Heart left ventricle (tissue), 16 donors: Measurements from ENCODE around the gene SLC39A11. TPM values are rescaled to one million over a fixed set of nuclear protein-coding genes. Genes with fewer than 3 reads are reported as not detected.

Experiments
- ATAC-seq, 4 donors: fragments of 200-7000 bp; cut with Tn5 transposase; one replicate each; pipeline ENCODE4 v1.9.1; 2020 to 2022; ENCODE audit warnings: moderate library complexity in 4 of 4, mild to moderate bottlenecking in 3 of 4, moderate number of reproducible peaks in 1 of 4
- DNase-seq, 5 donors: peaks; one replicate each; pipeline ENCODE4 v3.0.0-alpha.2; 2020
- H3K27ac ChIP-seq, 12 donors: fragments of 200-600 bp; sonication (generic) in 4 of 12; one replicate each; pipeline versions ENCODE4 v1.5.0 to v1.8.0; 2016 to 2022; ENCODE audit warnings: mild to moderate bottlenecking in 2 of 12
- H3K27me3 ChIP-seq, 9 donors: fragments of 200-600 bp; sonication (generic) in 2 of 9; one replicate each; pipeline versions ENCODE4 v1.5.1 to v1.8.0; 2016 to 2022; ENCODE audit warnings: mild to moderate bottlenecking in 3 of 9
- H3K36me3 ChIP-seq, 9 donors: fragments of 200-600 bp; sonication (generic) in 2 of 9; one replicate each; pipeline versions ENCODE4 v1.5.0 to v1.8.0; 2018 to 2022; ENCODE audit warnings: mild to moderate bottlenecking in 2 of 9
- H3K4me1 ChIP-seq, 12 donors: fragments of 200-600 bp; sonication (generic) in 4 of 12; one replicate each; pipeline versions ENCODE4 v1.5.0 to v1.8.0; 2016 to 2022; ENCODE audit warnings: mild to moderate bottlenecking in 3 of 12
- H3K4me3 ChIP-seq, 12 donors: fragments of 200-600 bp; sonication (generic) in 4 of 12; one replicate each; pipeline versions ENCODE4 v1.5.0 to v1.8.0; 2017 to 2022; ENCODE audit warnings: mild to moderate bottlenecking in 9 of 12, moderate library complexity in 4 of 12
- H3K9me3 ChIP-seq, 12 donors: fragments of 200-600 bp; sonication (generic) in 4 of 12; one replicate each; pipeline versions ENCODE4 v1.5.0 to v1.8.0; 2016 to 2022; ENCODE audit warnings: mild to moderate bottlenecking in 1 of 12
- CTCF ChIP-seq, 12 donors: fragments of 200-600 bp; sonication (generic) in 4 of 12; IDR thresholded peaks; one replicate each; pipeline versions ENCODE4 v1.5.0 to v1.8.0; 2018 to 2022; ENCODE audit warnings: antibody characterized with exemption in 12 of 12, mild to moderate bottlenecking in 5 of 12
- POLR2A ChIP-seq, 2 donors: fragments of 450-650 bp; IDR thresholded peaks; one replicate each; pipeline ENCODE4 v1.6.1; 2017; ENCODE audit warnings: antibody characterized with exemption in 2 of 2, mild to moderate bottlenecking in 2 of 2, moderate library complexity in 2 of 2
- WGBS, 4 donors: extraction: QIAGEN DNeasy Blood & Tissue Kit in 2 of 4; methylation state at CpG; one replicate each; pipeline versions ENCODE4 v1.1.5 to v1.1.7; 2013 to 2018; 5-methylcytosine and 5-hydroxymethylcytosine counted together
- intact Hi-C, 10 donors: fragments of 100-400 bp; cut with DNase I; formaldehyde crosslinking; loops; one replicate each; pipeline versions ENCODE4 v1.11.1 to v1.14.2; 2022
- polyA plus RNA-seq, 2 donors: library from polyadenylated mRNA; stranded (reverse); fragments of 200-250 nt; gene quantifications; one replicate each; pipeline ENCODE4 v1.2.3, GENCODE V29; 2013
- total RNA-seq, 9 donors: library from RNA; depleted of rRNA in 2 of 9; stranded (reverse); fragments of >200 nt in 2 of 9; fragmentation: NEBNext Ultra II Directional in 3 of 9; extraction: Animal tissue kit (Norgen Biotek cat#: 25700) in 3 of 9; gene quantifications; one replicate each; pipeline versions ENCODE4 v1.1.0 to v1.2.4, GENCODE V29; 2016 to 2023
- donor health status: ischemic (EF 13 %, LVEDD 7.1; RV severe dilation, severe dysfunction).
- donor health status: healthy with polysubstance abuse.
- donor health status: DM: no; HTN: yes; CAD: no.
- donor health status: DM: no; HTN: no; CAD: no.
- donor health status: ischemic (EF 25% LVEDD 6.9; RV normal size, moderate dysfunction).
- donor health status: ischemic (EF 25% LVEDD 5.7; RV mildly dilated, moderate dysfunction).
- donor health status: healthy.
- donor health status: DM: yes; HTN: yes; CAD: no.
- donor health status: ischemic (EF 35%, LVEDD 5.7; RV mildly dilated, moderate dysfunction).
- donor health status: nonischemic (EF 11% LVEDD 7.7; RV severe dilation, severe dysfunction).
- donor health status: DM: yes; HTN: yes; CAD: no.
- donor health status: PGD.
- donor health status: ischemic (EF 29% LVEDD 5.4; RV normal size, mild dysfunction).
- donor health status: nonischemic (EF 23%, LVEDD 6.1; RV moderate dilation, normal function).

SLC39A11 gene
- total and polyA plus RNA-seq, 11 donors = 2.5 to 23.3 (median 8.4) TPM

GRCh38 chr17:73138541-73139138 is 46.2 kb upstream of the SLC39A11 start:
- Histone ChIP-seq H3K9me3 (no peaks in the 10 kb centered on the region), H3K36me3 (no peaks in the 10 kb centered on the region), H3K27me3 (peaks cover 0 to 16% (median 0%) of the 10 kb centered on the region in 9 donors), H3K27ac (no peak overlapping the region), H3K4me3 (no peak overlapping the region), H3K4me1 (peaks cover 0 to 16% (median 0%) of the 10 kb centered on the region in 12 donors)
- TF ChIP-seq CTCF (IDR thresholded peaks at IDR 0.05) = no peak
- TF ChIP-seq POLR2A (IDR thresholded peaks at IDR 0.05) = no peak
- WGBS, 4 donors = 43 to 47% (median 46%) methylated on average over 10 to 11 of the region's 11 CpGs
- intact Hi-C loops = no loop called here
- DNase-seq (no peak), ATAC-seq (no peak)

GRCh38 chr17:73137376-73137775 is 44.9 kb upstream of the SLC39A11 start:
- ATAC-seq = no peak
- no peaks in the 10 kb centered on the region for H3K36me3 ChIP-seq
- intact Hi-C loops = no loop called here
- H3K9me3 ChIP-seq = no peaks in the 10 kb centered on the region
- no peak overlapping the region for H3K27ac ChIP-seq
- TF ChIP-seq POLR2A (IDR thresholded peaks at IDR 0.05) (no peak), CTCF (IDR thresholded peaks at IDR 0.05) (no peak)
- WGBS, 4 donors = 87 to 97% (median 88%) methylated on average over 2 of the region's 2 CpGs
- H3K27me3 ChIP-seq = peaks cover 0 to 8% (median 0%) of the 10 kb centered on the region in 9 donors
- DNase-seq = no peak
- H3K4me1 ChIP-seq = peaks cover 0 to 10% (median 0%) of the 10 kb centered on the region in 12 donors
- no peak overlapping the region for H3K4me3 ChIP-seq

- 79 to 89% (median 85%) methylated on average over 4 of the region's 4 CpGs for WGBS, 4 donors
- Histone ChIP-seq H3K4me3 (no peak overlapping the region), H3K4me1 (no peaks in the 10 kb centered on the region), H3K9me3 (no peaks in the 10 kb centered on the region), H3K27ac (no peak overlapping the region), H3K27me3 (peaks cover 0 to 8% (median 0%) of the 10 kb centered on the region in 9 donors), H3K36me3 (no peaks in the 10 kb centered on the region)
- intact Hi-C loops = no loop called here
- ATAC-seq = no peak
- DNase-seq = no peak
- TF ChIP-seq CTCF (IDR thresholded peaks at IDR 0.05) (no peak), POLR2A (IDR thresholded peaks at IDR 0.05) (no peak)
Measured at GRCh38 chr17:73135766-73136165, 43.3 kb upstream of the SLC39A11 start.

- Histone ChIP-seq H3K27ac (no peak overlapping the region), H3K27me3 (peaks cover 0 to 8% (median 0%) of the 10 kb centered on the region in 9 donors), H3K4me1 (no peaks in the 10 kb centered on the region), H3K36me3 (no peaks in the 10 kb centered on the region), H3K4me3 (no peak overlapping the region), H3K9me3 (no peaks in the 10 kb centered on the region)
- intact Hi-C loops = no loop called here
- DNase-seq (no peak), ATAC-seq (no peak)
- no peak for TF ChIP-seq CTCF (IDR thresholded peaks at IDR 0.05)
- TF ChIP-seq POLR2A (IDR thresholded peaks at IDR 0.05) = no peak
- 36 to 57% (median 45%) methylated on average over 4 of the region's 4 CpGs for WGBS, 4 donors
Measured at GRCh38 chr17:73133911-73134649, 41.6 kb upstream of the SLC39A11 start.
